ENCODE results near the gene MBTD1. TPM values are rescaled to one million over a fixed set of nuclear protein-coding genes. Genes with fewer than 3 reads are reported as not detected.

The MBTD1 gene
- total and polyA plus RNA-seq, 9 of the 15 experiments (the other 6 are each of a cell fraction or from before 2014, with no cell fraction given) = 2.1 to 26.3 (median 13.3) TPM

DNA sequence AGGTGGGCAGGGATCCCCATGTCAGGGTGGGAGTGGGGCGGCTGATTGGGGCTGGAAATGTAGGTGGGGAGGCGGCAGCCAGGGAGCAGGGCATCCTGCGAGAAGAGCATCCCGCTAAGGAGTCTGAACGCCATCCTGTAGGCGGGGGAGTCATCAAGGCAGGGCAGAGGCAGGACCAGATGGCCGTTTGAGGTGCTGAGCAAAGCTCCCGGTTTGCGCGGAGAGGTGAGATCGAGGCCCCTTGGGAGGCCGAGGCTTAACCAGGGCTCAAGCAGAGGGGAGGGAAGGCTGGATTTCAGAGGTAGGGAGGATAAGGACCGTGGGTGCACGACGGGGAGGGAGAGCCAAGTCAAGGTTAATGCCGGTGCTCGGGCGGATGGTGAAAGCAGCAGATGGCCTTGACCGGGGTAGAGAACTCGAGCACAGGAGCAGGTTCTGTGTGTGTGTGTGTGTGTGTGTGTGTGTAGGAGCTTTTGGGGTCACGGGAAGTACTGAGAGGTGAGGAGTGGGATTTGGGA lies 94.1 kb downstream of the MBTD1 start (continued):
- no peak for TF ChIP-seq CBX8 (IDR thresholded peaks at IDR 0.05; ENCODE audit: borderline replicate concordance, extremely low read depth, low read depth, low read length, poor library complexity, severe bottlenecking)
- TF ChIP-seq, protein P1, sequence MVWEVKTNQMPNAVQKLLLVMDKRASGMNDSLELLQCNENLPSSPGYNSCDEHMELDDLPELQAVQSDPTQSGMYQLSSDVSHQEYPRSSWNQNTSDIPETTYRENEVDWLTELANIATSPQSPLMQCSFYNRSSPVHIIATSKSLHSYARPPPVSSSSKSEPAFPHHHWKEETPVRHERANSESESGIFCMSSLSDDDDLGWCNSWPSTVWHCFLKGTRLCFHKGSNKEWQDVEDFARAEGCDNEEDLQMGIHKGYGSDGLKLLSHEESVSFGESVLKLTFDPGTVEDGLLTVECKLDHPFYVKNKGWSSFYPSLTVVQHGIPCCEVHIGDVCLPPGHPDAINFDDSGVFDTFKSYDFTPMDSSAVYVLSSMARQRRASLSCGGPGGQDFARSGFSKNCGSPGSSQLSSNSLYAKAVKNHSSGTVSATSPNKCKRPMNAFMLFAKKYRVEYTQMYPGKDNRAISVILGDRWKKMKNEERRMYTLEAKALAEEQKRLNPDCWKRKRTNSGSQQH (CRISPR knock-in tag; IDR thresholded peaks at IDR 0.05) = peak; percentile 47
- no peak for TF ChIP-seq SIN3A (IDR thresholded peaks at IDR 0.05; ENCODE audit: borderline replicate concordance in 2 of 2, control insufficient read depth in 1 of 2, low read depth in 2 of 2, low read length in 2 of 2)
- TF ChIP-seq NFE2L1 (tag; IDR thresholded peaks at IDR 0.05; ENCODE audit: borderline replicate concordance, low read depth) = no peak
- no peak for TF ChIP-seq GATA2 (CRISPR knock-in tag; IDR thresholded peaks at IDR 0.05)
- no peak for TF ChIP-seq NFATC3 (IDR thresholded peaks at IDR 0.05)
- no peak for TF ChIP-seq NRF1 (conservative IDR thresholded peaks at IDR 0.05 in 1 of 2, IDR thresholded peaks at IDR 0.05 in 1 of 2)
- no peak for TF ChIP-seq TGIF2 (CRISPR knock-in tag; IDR thresholded peaks at IDR 0.05)
- TF ChIP-seq ZNF316 (IDR thresholded peaks at IDR 0.05) = no peak
- no peak for TF ChIP-seq E2F3 (CRISPR knock-in tag; IDR thresholded peaks at IDR 0.05)
- TF ChIP-seq POLR2G (IDR thresholded peaks at IDR 0.05; ENCODE audit: low read depth, low read length) = no peak
- TF ChIP-seq ZBTB17 (CRISPR knock-in tag; IDR thresholded peaks at IDR 0.05) = no peak
- TF ChIP-seq SMC3 (conservative IDR thresholded peaks at IDR 0.05; ENCODE audit: insufficient read depth, low read depth, low read length) = no peak
- TF ChIP-seq, protein P2, sequence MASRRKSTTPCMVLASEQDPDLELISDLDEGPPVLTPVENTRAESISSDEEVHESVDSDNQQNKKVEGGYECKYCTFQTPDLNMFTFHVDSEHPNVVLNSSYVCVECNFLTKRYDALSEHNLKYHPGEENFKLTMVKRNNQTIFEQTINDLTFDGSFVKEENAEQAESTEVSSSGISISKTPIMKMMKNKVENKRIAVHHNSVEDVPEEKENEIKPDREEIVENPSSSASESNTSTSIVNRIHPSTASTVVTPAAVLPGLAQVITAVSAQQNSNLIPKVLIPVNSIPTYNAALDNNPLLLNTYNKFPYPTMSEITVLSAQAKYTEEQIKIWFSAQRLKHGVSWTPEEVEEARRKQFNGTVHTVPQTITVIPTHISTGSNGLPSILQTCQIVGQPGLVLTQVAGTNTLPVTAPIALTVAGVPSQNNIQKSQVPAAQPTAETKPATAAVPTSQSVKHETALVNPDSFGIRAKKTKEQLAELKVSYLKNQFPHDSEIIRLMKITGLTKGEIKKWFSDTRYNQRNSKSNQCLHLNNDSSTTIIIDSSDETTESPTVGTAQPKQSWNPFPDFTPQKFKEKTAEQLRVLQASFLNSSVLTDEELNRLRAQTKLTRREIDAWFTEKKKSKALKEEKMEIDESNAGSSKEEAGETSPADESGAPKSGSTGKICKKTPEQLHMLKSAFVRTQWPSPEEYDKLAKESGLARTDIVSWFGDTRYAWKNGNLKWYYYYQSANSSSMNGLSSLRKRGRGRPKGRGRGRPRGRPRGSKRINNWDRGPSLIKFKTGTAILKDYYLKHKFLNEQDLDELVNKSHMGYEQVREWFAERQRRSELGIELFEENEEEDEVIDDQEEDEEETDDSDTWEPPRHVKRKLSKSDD (conservative IDR thresholded peaks at IDR 0.05; ENCODE audit: low read length) = no peak
- no peak; the same call in 1 of the 2 replicates for TF ChIP-seq DIDO1 (tag; IDR thresholded peaks at IDR 0.05; ENCODE audit: low read depth)
- no peak for TF ChIP-seq RBM15 (IDR thresholded peaks at IDR 0.05; ENCODE audit: insufficient read depth, low read length)
- no peak for TF ChIP-seq POLR2H (tag; IDR thresholded peaks at IDR 0.05; ENCODE audit: low read depth)
- peak; percentile 53 for TF ChIP-seq HDAC2 (IDR thresholded peaks at IDR 0.05)
- TF ChIP-seq, protein P3, sequence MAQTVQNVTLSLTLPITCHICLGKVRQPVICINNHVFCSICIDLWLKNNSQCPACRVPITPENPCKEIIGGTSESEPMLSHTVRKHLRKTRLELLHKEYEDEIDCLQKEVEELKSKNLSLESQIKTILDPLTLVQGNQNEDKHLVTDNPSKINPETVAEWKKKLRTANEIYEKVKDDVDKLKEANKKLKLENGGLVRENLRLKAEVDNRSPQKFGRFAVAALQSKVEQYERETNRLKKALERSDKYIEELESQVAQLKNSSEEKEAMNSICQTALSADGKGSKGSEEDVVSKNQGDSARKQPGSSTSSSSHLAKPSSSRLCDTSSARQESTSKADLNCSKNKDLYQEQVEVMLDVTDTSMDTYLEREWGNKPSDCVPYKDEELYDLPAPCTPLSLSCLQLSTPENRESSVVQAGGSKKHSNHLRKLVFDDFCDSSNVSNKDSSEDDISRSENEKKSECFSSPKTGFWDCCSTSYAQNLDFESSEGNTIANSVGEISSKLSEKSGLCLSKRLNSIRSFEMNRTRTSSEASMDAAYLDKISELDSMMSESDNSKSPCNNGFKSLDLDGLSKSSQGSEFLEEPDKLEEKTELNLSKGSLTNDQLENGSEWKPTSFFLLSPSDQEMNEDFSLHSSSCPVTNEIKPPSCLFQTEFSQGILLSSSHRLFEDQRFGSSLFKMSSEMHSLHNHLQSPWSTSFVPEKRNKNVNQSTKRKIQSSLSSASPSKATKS (CRISPR knock-in tag; IDR thresholded peaks at IDR 0.05) = no peak
- TF ChIP-seq SP2 (IDR thresholded peaks at IDR 0.05; ENCODE audit: extremely low read depth, low read depth, low read length, poor library complexity, severe bottlenecking) = no peak
- 0 out of 2 replicates have a peak, but pooled peaks have one; percentile 57 for TF ChIP-seq SP1 (CRISPR knock-in tag; IDR thresholded peaks at IDR 0.05)
- TF ChIP-seq ZNF24 (IDR thresholded peaks at IDR 0.05) = no peak
- no peak for TF ChIP-seq NFIX (CRISPR knock-in tag; IDR thresholded peaks at IDR 0.05; ENCODE audit: low read depth)
- no peak for TF ChIP-seq FOSL1 (tag; conservative IDR thresholded peaks at IDR 0.05)
